ENCODE results near the gene SPO11. TPM values are rescaled to one million over a fixed set of nuclear protein-coding genes. Genes with fewer than 3 reads are reported as not detected.

The SPO11 gene
- total RNA-seq, 3 donors from 2014 or later = not detected

- no peak overlapping the region for H3K4me3 Mint-ChIP-seq
- no peaks in the 10 kb centered on the region for H3K9me3 Mint-ChIP-seq
- ATAC-seq (no peak), DNase-seq (no peak)
- H3K4me1 Mint-ChIP-seq (ENCODE audit: low read depth) = no peaks in the 10 kb centered on the region
- no peaks in the 10 kb centered on the region for H3K36me3 Mint-ChIP-seq (ENCODE audit: insufficient read depth)
- H3K27me3 Mint-ChIP-seq (ENCODE audit: low read depth) = peaks cover 32% of the 10 kb centered on the region
Measured at GRCh38 chr20:57294550-57294949, 35.1 kb upstream of the SPO11 start.

- Mint-ChIP-seq H3K36me3 (ENCODE audit: insufficient read depth) (no peaks in the 10 kb centered on the region), H3K27me3 (ENCODE audit: low read depth) (peaks cover 8% of the 10 kb centered on the region), H3K4me3 (no peak overlapping the region), H3K9me3 (no peaks in the 10 kb centered on the region), H3K4me1 (ENCODE audit: low read depth) (no peaks in the 10 kb centered on the region)
- DNase-seq (no peak), ATAC-seq (no peak)
Measured at GRCh38 chr20:57298457-57298856, 31.1 kb upstream of the SPO11 start.

GRCh38 chr20:57301026-57301425, 28.6 kb upstream of the SPO11 start:
- Mint-ChIP-seq H3K36me3 (ENCODE audit: insufficient read depth) (no peaks in the 10 kb centered on the region), H3K27me3 (ENCODE audit: low read depth) (peaks cover 6% of the 10 kb centered on the region), H3K4me3 (no peak overlapping the region), H3K9me3 (no peaks in the 10 kb centered on the region), H3K4me1 (ENCODE audit: low read depth) (no peaks in the 10 kb centered on the region)
- DNase-seq = no peak
- no peak for ATAC-seq

- ATAC-seq (no peak), DNase-seq (no peak)
- peaks cover 10% of the 10 kb centered on the region for H3K27me3 Mint-ChIP-seq (ENCODE audit: low read depth)
- no peaks in the 10 kb centered on the region for H3K9me3 Mint-ChIP-seq
- H3K4me3 Mint-ChIP-seq = no peak overlapping the region
- H3K36me3 Mint-ChIP-seq (ENCODE audit: insufficient read depth) = no peaks in the 10 kb centered on the region
- no peaks in the 10 kb centered on the region for H3K4me1 Mint-ChIP-seq (ENCODE audit: low read depth)
Measured at GRCh38 chr20:57306747-57307146, 22.9 kb upstream of the SPO11 start.

GRCh38 chr20:57308451-57309271, 20.9 kb upstream of the SPO11 start:
- no peak for DNase-seq
- Mint-ChIP-seq H3K9me3 (no peaks in the 10 kb centered on the region), H3K27me3 (ENCODE audit: low read depth) (peaks cover 10% of the 10 kb centered on the region), H3K36me3 (ENCODE audit: insufficient read depth) (no peaks in the 10 kb centered on the region), H3K4me1 (ENCODE audit: low read depth) (no peaks in the 10 kb centered on the region), H3K4me3 (no peak overlapping the region)
- no peak for ATAC-seq

GRCh38 chr20:57309544-57310115, 20.0 kb upstream of the SPO11 start:
- H3K4me3 Mint-ChIP-seq = no peak overlapping the region
- H3K36me3 Mint-ChIP-seq (ENCODE audit: insufficient read depth) = no peaks in the 10 kb centered on the region
- ATAC-seq (no peak), DNase-seq (no peak)
- no peaks in the 10 kb centered on the region for H3K4me1 Mint-ChIP-seq (ENCODE audit: low read depth)
- no peaks in the 10 kb centered on the region for H3K9me3 Mint-ChIP-seq
- H3K27me3 Mint-ChIP-seq (ENCODE audit: low read depth) = peaks cover 10% of the 10 kb centered on the region

GRCh38 chr20:57310821-57311514, 18.6 kb upstream of the SPO11 start:
- H3K4me3 Mint-ChIP-seq = no peak overlapping the region
- no peak for ATAC-seq
- no peaks in the 10 kb centered on the region for H3K36me3 Mint-ChIP-seq (ENCODE audit: insufficient read depth)
- peaks cover 7% of the 10 kb centered on the region for H3K27me3 Mint-ChIP-seq (ENCODE audit: low read depth)
- H3K9me3 Mint-ChIP-seq = no peaks in the 10 kb centered on the region
- H3K4me1 Mint-ChIP-seq (ENCODE audit: low read depth) = no peaks in the 10 kb centered on the region
- no peak for DNase-seq

GRCh38 chr20:57312138-57312537, 17.5 kb upstream of the SPO11 start:
- ATAC-seq (no peak), DNase-seq (no peak)
- Mint-ChIP-seq H3K36me3 (ENCODE audit: insufficient read depth) (no peaks in the 10 kb centered on the region), H3K4me1 (ENCODE audit: low read depth) (no peaks in the 10 kb centered on the region), H3K9me3 (no peaks in the 10 kb centered on the region), H3K4me3 (no peak overlapping the region), H3K27me3 (ENCODE audit: low read depth) (peaks cover 3% of the 10 kb centered on the region)

- H3K4me1 Mint-ChIP-seq (ENCODE audit: low read depth) = no peaks in the 10 kb centered on the region
- peaks cover under 1% of the 10 kb centered on the region for H3K27me3 Mint-ChIP-seq (ENCODE audit: low read depth)
- no peak overlapping the region for H3K4me3 Mint-ChIP-seq
- ATAC-seq = no peak
- H3K9me3 Mint-ChIP-seq = no peaks in the 10 kb centered on the region
- no peaks in the 10 kb centered on the region for H3K36me3 Mint-ChIP-seq (ENCODE audit: insufficient read depth)
- no peak for DNase-seq
Measured at GRCh38 chr20:57313230-57313629, 16.4 kb upstream of the SPO11 start.

- ATAC-seq = no peak
- no peaks in the 10 kb centered on the region for H3K36me3 Mint-ChIP-seq (ENCODE audit: insufficient read depth)
Measured at GRCh38 chr20:57313951-57314350, 15.7 kb upstream of the SPO11 start.

GRCh38 chr20:57315083-57315975, 14.3 kb upstream of the SPO11 start:
- DNase-seq (no peak), ATAC-seq (no peak)
- Mint-ChIP-seq H3K36me3 (ENCODE audit: insufficient read depth) (no peaks in the 10 kb centered on the region), H3K27me3 (ENCODE audit: low read depth) (peaks cover 8% of the 10 kb centered on the region), H3K4me3 (no peak overlapping the region), H3K4me1 (ENCODE audit: low read depth) (no peaks in the 10 kb centered on the region), H3K9me3 (no peaks in the 10 kb centered on the region)

More at GRCh38 chr20:57313951-57314350, 15.7 kb upstream of the SPO11 start:
- DNase-seq = no peak
- no peaks in the 10 kb centered on the region for H3K4me1 Mint-ChIP-seq (ENCODE audit: low read depth)
- no peak overlapping the region for H3K4me3 Mint-ChIP-seq
- no peaks in the 10 kb centered on the region for H3K27me3 Mint-ChIP-seq (ENCODE audit: low read depth)
- no peaks in the 10 kb centered on the region for H3K9me3 Mint-ChIP-seq

- Mint-ChIP-seq H3K9me3 (no peaks in the 10 kb centered on the region), H3K36me3 (ENCODE audit: insufficient read depth) (no peaks in the 10 kb centered on the region), H3K27me3 (ENCODE audit: low read depth) (peaks cover 9% of the 10 kb centered on the region), H3K4me1 (ENCODE audit: low read depth) (no peaks in the 10 kb centered on the region), H3K4me3 (no peak overlapping the region)
- no peak for ATAC-seq
- no peak for DNase-seq
Measured at GRCh38 chr20:57315976-57316480, 13.6 kb upstream of the SPO11 start.

- ATAC-seq (no peak), DNase-seq (no peak)
- peaks cover 16% of the 10 kb centered on the region for H3K27me3 Mint-ChIP-seq (ENCODE audit: low read depth)
- no peaks in the 10 kb centered on the region for H3K9me3 Mint-ChIP-seq
- H3K4me1 Mint-ChIP-seq (ENCODE audit: low read depth) = no peaks in the 10 kb centered on the region
- no peaks in the 10 kb centered on the region for H3K36me3 Mint-ChIP-seq (ENCODE audit: insufficient read depth)
- no peak overlapping the region for H3K4me3 Mint-ChIP-seq
Measured at GRCh38 chr20:57316795-57317201, 12.8 kb upstream of the SPO11 start.

GRCh38 chr20:57317316-57317788, 12.3 kb upstream of the SPO11 start:
- Mint-ChIP-seq H3K27me3 (ENCODE audit: low read depth) (peaks cover 21% of the 10 kb centered on the region), H3K4me3 (no peak overlapping the region), H3K9me3 (no peaks in the 10 kb centered on the region), H3K4me1 (ENCODE audit: low read depth) (no peaks in the 10 kb centered on the region), H3K36me3 (ENCODE audit: insufficient read depth) (no peaks in the 10 kb centered on the region)
- ATAC-seq (no peak), DNase-seq (no peak)
